Esophagus muscularis mucosa (tissue), 4 donors: ENCODE measurements around the gene TLCD2. TPM values are rescaled to one million over a fixed set of nuclear protein-coding genes. Genes with fewer than 3 reads are reported as not detected.
A peak's percentile ranks its signal among the peaks of the same experiment; 100 is the strongest.

ENCODE experiments used
- DNase-seq: peaks from one replicate; pipeline ENCODE4 v3.0.0-alpha.2; 2017; ENCODE audit errors: extremely low spot score
- H3K27ac ChIP-seq, 4 donors: fragments of 200-600 bp; sonication (generic); replicated peaks in 1 of 4; 1 replicate in 3 of 4; 2 replicates in 1 of 4; pipeline ENCODE4 v1.5.1; 2016 to 2019; ENCODE audit warnings: mild to moderate bottlenecking in 1 of 4
- H3K27me3 ChIP-seq, 4 donors: fragments of 200-600 bp; sonication (generic); one replicate each; pipeline versions ENCODE4 v1.5.1 to v1.6.0; 2016 to 2019
- H3K36me3 ChIP-seq, 4 donors: fragments of 200-600 bp; sonication (generic); one replicate each; pipeline ENCODE4 v1.5.1; 2016 to 2019
- H3K4me1 ChIP-seq, 4 donors: fragments of 200-600 bp; sonication (generic); one replicate each; pipeline ENCODE4 v1.5.1; 2016 to 2019
- H3K4me3 ChIP-seq, 4 donors: fragments of 200-600 bp; sonication (generic); 1 replicate in 2 of 4; 2 replicates in 2 of 4; pipeline ENCODE4 v1.5.1; 2016 to 2019; ENCODE audit warnings: mild to moderate bottlenecking in 4 of 4, moderate library complexity in 1 of 4
- H3K9me3 ChIP-seq, 4 donors: fragments of 200-600 bp; sonication (generic); 1 replicate in 3 of 4; 2 replicates in 1 of 4; pipeline ENCODE4 v1.5.1; 2016 to 2019
- CTCF ChIP-seq, 3 experiments: fragments of 200-600 bp in 2 of 3; fragments of 450-650 bp in 1 of 3; sonication (generic) in 2 of 3; IDR thresholded peaks; one replicate each; pipeline ENCODE4 v1.5.1; 2017 to 2019; ENCODE audit warnings: antibody characterized with exemption in 3 of 3, mild to moderate bottlenecking in 2 of 3, moderate library complexity in 1 of 3
- EP300 ChIP-seq: sonication (generic); formaldehyde crosslinking; IDR thresholded peaks from one replicate; pipeline ENCODE4 v1.6.1; 2017; ENCODE audit warnings: antibody characterized with exemption
- POLR2A ChIP-seq: fragments of 450-650 bp; IDR thresholded peaks from one replicate; pipeline ENCODE4 v1.6.1; 2017; ENCODE audit warnings: antibody characterized with exemption, moderate library complexity, mild to moderate bottlenecking, low read depth
- POLR2AphosphoS5 ChIP-seq, 2 donors: sonication (generic); formaldehyde crosslinking; IDR thresholded peaks; one replicate each; pipeline ENCODE4 v1.6.1; 2017; ENCODE audit warnings: antibody characterized with exemption in 2 of 2
- WGBS: methylation state at CpG from one replicate; pipeline ENCODE4 v1.1.5; 2018; 5-methylcytosine and 5-hydroxymethylcytosine counted together
- intact Hi-C: fragments of 100-400 bp; cut with DNase I; formaldehyde crosslinking; loops from one replicate; pipeline ENCODE4 v1.15.1; 2023
- total RNA-seq, 4 donors: library from RNA; depleted of rRNA; stranded (reverse); fragments of >200 nt; gene quantifications; one replicate each; pipeline versions ENCODE4 v1.1.0 to v1.2.1, GENCODE V29; 2016

The TLCD2 gene
- total RNA-seq, 4 donors from 2014 or later: 4.6 to 7.7 (median 5.5) TPM

GRCh38 chr17:1730326-1731193 is 20.4 kb upstream of the TLCD2 start:
- Histone ChIP-seq H3K4me3 (peak overlapping the region; percentile 22 to 44 (median 26)), H3K36me3 (peaks cover 20 to 85% (median 80%) of the 10 kb centered on the region in 4 donors), H3K27ac (peak overlapping the region; percentile 83 to 85 (median 84)), H3K4me1 (peaks cover 17 to 60% (median 55%) of the 10 kb centered on the region in 4 donors), H3K27me3 (no peaks in the 10 kb centered on the region), H3K9me3 (no peaks in the 10 kb centered on the region)
- 70% methylated on average over 12 of the region's 40 CpGs for WGBS
- TF ChIP-seq POLR2AphosphoS5 (IDR thresholded peaks at IDR 0.05) (peak; percentile 71 to 78), POLR2A (no peak), CTCF (IDR thresholded peaks at IDR 0.05) (no peak), EP300 (no peak)
- intact Hi-C loops: no loop called here
- no peak for DNase-seq

GRCh38 chr17:1729966-1730325 is 19.8 kb upstream of the TLCD2 start:
- Histone ChIP-seq H3K36me3 (peaks cover 20 to 79% (median 74%) of the 10 kb centered on the region in 4 donors), H3K27me3 (no peaks in the 10 kb centered on the region), H3K27ac (peak overlapping the region; percentile 83 to 85 (median 84)), H3K4me3 (peak overlapping the region; percentile 22 to 44 (median 26)), H3K4me1 (peaks cover 23 to 63% (median 61%) of the 10 kb centered on the region in 4 donors), H3K9me3 (no peaks in the 10 kb centered on the region)
- intact Hi-C loops: no loop called here
- TF ChIP-seq CTCF (IDR thresholded peaks at IDR 0.05) (no peak), POLR2AphosphoS5 (IDR thresholded peaks at IDR 0.05) (no peak), EP300 (no peak), POLR2A (no peak)
- DNase-seq: no peak
- WGBS: 66% methylated on average over 15 of the region's 15 CpGs

GRCh38 chr17:1727876-1728630 is 17.9 kb upstream of the TLCD2 start:
- intact Hi-C loops: no loop called here
- H3K4me1 ChIP-seq: peaks cover 35 to 79% (median 75%) of the 10 kb centered on the region in 4 donors
- WGBS: 88% methylated on average over 20 of the region's 28 CpGs
- H3K27me3 ChIP-seq: no peaks in the 10 kb centered on the region
- H3K4me3 ChIP-seq: no peak overlapping the region
- TF ChIP-seq EP300: no peak
- TF ChIP-seq POLR2A: no peak
- TF ChIP-seq CTCF (IDR thresholded peaks at IDR 0.05): no peak
- TF ChIP-seq POLR2AphosphoS5 (IDR thresholded peaks at IDR 0.05): no peak
- peaks cover 9 to 60% (median 57%) of the 10 kb centered on the region in 4 donors for H3K36me3 ChIP-seq
- no peaks in the 10 kb centered on the region for H3K9me3 ChIP-seq
- H3K27ac ChIP-seq: peak overlapping the region in 1 of 4 donors; percentile 30
- no peak for DNase-seq

- no peak for DNase-seq
- Histone ChIP-seq H3K4me3 (no peak overlapping the region), H3K27me3 (no peaks in the 10 kb centered on the region), H3K36me3 (peaks cover 9 to 55% (median 49%) of the 10 kb centered on the region in 4 donors), H3K27ac (no peak overlapping the region), H3K4me1 (peaks cover 39 to 83% (median 77%) of the 10 kb centered on the region in 4 donors), H3K9me3 (no peaks in the 10 kb centered on the region)
- no peak for TF ChIP-seq POLR2AphosphoS5 (IDR thresholded peaks at IDR 0.05)
- no peak for TF ChIP-seq POLR2A
- no peak for TF ChIP-seq EP300
- no peak for TF ChIP-seq CTCF (IDR thresholded peaks at IDR 0.05)
- intact Hi-C loops: no loop called here
- WGBS: 94% methylated on average over 14 of the region's 21 CpGs
Observed at GRCh38 chr17:1727258-1727789, 17.1 kb upstream of the TLCD2 start.
